SW480 (cell line): ENCODE results near the gene MOGAT3.

Experiments
- DNase-seq: peaks from one replicate; pipeline ENCODE4 v3.0.0-alpha.2; 2016; ENCODE audit warnings: low spot score

MOGAT3 gene

DNA sequence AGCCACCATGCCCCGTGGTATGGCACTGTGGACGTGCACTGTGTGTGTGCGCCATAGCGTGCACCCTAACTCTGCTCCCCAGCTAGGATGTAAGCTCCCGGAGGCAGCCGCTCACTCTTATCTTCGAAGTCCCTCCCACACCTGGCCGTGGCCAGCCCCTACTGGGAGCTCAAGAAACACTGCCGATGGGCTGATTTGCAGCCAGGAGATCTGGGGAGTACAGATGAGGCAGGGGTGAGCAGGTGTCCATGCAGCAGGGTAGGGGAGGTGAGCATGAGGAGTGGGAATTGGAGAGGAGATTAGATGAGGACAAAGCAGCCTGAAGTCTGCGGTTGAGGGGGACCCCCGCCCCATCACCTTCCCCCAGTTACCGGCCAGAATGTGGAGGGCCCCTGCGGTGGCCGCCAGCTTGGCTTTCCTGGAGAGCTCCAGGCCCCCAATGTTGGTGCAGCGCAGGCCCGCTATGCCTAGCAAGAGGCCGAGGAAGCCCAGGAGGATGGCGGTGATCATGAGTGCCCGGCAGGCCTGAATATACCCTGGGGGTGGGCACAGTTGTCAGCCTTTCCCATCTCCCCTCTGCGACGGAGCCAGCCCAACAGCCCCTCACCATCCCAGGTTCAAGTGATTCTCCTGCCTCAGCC lies 33.2 kb upstream of the MOGAT3 start:
- no peak for DNase-seq

DNA sequence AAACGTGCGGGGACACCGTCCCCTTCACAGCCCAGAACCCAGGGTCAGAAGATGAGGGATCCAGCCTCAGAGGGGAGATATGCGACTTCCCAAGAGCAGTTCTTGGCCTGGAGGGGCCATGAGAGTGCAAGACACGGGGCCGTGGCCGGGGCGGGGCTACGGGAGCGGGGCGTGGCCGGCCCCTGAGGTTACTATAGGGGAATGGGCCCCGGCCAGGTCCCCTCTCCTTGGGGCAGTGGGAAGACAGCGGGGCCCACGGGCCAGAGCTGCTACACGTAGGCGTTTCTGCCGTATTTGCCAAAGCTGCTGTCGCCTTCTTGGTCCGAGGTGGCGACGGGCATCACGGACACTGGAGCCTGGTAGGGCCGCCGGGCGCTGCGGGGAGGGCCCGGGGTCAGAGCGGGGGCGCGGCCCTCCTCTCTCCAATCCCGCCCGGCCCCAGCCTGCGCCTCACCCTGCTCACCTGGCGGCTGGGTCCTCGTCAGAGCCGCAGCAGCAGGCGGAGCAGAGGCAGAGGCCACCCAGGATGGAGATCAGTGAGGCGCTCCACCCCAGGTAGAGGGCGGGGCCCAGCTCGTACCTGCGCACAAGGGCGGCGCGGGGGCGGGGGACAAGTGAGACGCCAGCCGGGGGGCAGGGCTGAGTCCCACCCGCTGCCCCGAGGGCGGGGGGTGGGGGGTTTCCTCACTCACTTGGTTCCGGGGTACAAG lies 31.5 kb upstream of the MOGAT3 start:
- DNase-seq, result peak; percentile 85

DNA sequence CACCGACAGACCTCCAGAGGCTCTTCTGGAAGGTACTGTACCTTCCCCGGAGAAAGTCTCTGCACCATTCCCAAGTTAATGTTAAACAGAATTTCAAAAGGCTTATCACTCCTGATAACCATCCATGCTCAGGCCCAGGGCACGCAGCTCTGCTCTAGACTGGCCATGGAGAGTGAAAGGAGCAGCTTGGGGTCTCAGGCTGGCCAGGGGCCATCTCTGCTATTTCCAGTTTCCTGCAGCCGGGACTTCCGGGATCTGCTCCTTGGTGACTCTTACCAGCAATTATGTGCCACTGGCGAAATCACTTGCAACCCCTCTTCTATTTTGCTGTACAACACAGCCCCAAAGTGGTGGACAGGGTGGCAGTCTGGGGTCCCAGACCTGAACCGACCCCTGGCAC lies 30.8 kb upstream of the MOGAT3 start:
- no peak for DNase-seq

DNA sequence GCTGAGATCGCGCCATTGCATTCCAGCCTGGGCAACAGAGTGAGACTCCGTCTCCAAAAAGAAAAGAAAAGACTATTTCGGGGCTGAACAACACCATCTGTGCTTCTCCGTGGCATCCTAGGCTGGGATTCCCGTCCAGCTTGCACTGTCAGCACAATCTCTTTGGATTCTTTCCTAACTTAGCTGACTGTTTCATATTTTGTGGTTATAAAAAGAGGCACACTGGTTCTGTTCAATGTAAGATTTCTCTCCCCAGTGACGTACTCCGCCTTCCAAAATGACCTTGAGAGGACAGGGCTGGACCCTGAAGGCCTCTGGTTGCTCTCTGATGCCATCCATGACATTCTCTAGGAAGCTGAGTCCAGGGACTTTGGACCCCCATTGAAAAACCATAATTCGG lies 25.9 kb upstream of the MOGAT3 start:
- no peak for DNase-seq

DNA sequence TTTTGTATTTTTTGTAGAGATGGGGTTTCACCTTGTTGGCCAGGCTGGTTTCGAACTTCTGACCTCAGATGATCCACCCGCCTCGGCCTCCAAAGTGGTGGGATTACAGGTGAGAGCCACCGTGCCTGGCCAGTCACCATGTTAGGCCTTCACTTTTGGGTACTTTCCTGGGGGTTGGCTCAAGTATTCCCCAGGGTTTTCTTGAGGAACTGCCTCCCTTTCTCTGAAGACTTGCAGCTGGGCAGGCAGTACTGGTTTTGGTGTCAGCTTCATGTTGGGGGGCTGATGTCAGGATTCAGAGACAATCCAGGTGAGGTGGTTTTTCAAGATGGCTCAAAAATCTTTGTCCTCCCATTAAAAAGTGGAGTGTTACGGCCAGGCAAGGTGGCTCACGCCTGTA lies 24.8 kb upstream of the MOGAT3 start:
- DNase-seq, result no peak

GRCh38 chr7:101223528-101223927 lies 22.7 kb upstream of the MOGAT3 start:
- no peak for DNase-seq

DNA sequence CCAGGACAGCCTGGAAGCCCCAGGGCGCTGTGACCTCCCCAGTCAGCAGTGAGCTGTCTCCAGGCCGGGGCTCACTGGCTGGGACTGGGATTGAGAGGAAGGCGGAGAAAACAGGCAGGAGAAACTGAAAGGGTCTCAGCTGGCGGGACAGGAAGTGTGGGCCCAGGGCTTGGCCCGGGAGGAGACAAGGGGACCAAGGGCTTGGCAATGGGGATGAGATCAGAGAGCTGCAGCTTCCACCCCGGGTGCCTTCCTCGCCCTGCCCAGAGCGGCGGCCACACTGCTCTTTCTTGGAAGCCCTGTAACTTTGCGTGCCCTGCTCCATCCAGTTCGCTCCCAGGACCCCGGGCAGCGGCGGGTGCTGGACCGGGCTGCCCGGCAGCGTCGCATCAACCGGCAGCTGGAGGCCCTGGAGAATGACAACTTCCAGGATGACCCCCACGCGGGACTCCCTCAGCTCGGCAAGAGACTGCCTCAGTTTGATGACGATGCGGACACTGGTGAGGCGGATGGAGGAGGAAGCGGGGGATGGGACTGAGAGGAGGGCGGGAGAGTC lies 21.5 kb upstream of the MOGAT3 start:
- no peak for DNase-seq

DNA sequence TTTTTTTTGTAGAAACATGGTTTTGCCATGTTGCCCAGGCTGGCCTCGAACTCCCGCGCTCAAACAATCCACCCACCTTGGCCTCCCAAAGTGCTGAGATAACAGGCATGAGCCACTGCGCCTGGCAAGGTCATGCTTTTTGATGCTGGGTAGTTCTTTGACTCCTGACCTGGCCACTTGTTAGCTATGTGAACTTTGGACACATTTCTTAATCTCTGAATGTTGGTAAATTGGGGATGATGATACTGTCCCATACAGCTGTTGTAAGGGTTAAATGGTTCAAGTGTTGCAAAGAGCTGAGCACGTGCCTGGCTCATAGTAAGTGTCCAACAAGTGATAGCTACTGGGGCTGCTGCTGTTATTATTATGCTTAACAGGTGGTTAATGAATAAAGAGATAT lies 19.5 kb upstream of the MOGAT3 start:
- no peak for DNase-seq

GRCh38 chr7:101218236-101219125 lies 17.6 kb upstream of the MOGAT3 start:
- no peak for DNase-seq

DNA sequence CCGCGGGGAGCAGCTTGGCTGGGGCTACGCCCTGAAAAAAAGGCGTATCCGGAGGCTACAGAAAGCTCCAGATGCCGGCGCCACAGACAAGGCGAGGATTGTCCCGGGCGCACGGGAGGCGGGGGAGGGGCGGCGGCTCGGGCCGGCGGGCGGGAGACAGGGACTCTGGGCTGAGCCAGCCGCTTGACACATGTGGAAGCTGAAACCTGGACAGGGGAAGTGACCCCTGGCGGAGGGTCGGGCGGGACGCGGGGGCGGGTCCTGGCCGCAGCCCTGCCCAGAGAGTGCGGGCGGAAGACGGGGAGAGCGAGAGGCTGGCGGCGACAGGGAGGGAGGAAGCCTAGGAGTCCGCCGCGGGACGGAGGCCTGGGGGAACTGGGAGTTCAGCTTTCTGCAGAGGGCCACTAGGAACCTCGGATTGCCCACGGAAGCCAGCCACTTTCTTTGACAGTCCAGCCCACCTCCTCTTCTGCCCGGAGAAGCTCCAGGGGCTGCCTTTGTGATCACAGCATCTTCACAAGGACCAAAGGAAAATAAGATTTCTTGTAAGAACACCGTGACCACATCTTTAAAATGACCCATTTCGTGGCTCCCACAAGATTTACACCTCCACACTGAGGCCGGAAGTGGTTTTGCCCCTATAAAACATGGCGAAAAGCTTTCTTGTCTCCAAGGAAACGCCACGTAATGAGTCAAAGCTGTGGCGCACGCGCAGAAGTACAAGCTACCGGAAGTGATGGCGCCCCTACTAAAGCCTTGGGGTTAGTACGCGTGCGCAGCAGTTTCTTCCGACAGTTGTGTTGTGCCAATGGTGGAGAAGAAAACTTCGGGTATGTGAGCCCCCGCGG lies 16.8 kb upstream of the MOGAT3 start, which contains the start of the genes PLOD3 and ZNHIT1:
Gene PLOD3, minus strand, starts transcription at position 194 of the 848 bp plus-strand sequence. CDS start 307 bp downstream, outside the sequence.
Gene ZNHIT1, plus strand, starts transcription at position 778 of the 848 bp plus-strand sequence. Its CDS starts 31 bp downstream, at position 809.
- DNase-seq, result peak; percentile 100

DNA sequence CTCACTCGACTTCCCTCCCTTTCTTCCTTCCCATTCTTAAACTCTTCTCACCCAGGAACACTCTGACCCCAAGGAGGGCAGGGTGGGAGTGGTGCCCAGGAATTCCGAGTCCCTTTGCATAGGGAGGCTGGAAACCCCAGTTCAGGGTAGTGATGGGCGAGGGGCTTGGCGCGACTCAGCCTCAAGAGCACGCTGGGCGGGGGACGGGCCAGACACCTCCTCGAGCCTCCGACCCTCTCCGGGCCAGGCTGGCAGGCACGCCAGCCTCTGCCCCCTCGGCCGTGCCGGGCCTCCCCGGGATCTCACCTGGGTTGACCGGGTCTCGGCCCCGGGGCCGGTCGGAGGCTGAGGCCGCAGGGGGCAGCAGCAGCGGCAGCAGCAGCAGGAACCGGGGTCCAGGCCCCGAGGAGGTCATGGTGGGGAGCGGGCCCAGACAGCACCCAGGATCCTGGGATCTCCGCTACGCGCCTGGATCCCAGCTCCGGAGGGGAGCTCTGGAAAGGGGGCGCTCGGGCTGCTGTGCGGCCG lies 16.1 kb upstream of the MOGAT3 start:
- no peak for DNase-seq

DNA sequence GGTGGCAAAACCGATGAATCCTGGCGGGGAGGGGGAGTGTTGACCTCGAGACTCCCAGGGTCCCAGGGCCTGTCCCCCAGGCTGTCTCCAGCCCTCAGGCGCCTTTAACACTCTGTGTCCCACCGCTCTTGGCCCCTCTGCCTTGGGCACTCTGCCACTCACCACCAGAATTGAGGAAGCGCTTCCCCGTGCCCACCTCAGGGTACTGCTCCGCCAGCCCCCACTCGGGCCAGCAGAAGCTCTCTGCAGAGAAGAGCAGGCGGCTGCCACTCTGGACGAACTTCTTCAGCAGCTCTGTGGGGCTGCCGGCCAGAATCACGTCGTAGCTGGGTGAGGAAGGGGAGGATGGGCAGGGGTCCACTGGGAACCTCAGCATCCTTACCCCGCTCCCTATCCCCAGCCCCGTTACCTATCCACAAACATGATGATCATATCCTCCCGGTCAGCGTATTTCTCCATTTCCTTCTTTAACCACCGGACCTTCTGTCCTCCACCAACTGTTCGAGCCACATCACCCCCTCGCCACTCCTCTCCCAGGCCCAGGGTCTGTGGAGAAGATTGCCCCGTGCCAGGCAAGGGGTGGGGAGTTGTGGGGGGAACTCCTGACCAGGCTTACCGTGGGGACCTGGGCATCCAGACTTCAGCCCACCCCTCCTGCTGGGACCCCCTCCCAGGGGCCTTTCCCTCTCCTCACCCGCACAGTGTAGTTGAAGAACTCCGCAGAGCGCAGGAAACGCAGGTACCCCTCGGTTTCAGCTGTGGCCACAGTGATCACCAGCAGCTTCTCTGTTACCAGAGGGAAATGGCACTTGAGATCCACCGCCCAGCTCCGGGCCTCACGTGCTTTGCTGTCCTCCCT lies 15.4 kb upstream of the MOGAT3 start:
- DNase-seq, result peak; percentile 56

- DNase-seq, result no peak
Measured at GRCh38 chr7:101212014-101212413, 11.2 kb upstream of the MOGAT3 start.

- DNase-seq, result no peak
Measured at GRCh38 chr7:101211501-101211900, 10.7 kb upstream of the MOGAT3 start.

DNA sequence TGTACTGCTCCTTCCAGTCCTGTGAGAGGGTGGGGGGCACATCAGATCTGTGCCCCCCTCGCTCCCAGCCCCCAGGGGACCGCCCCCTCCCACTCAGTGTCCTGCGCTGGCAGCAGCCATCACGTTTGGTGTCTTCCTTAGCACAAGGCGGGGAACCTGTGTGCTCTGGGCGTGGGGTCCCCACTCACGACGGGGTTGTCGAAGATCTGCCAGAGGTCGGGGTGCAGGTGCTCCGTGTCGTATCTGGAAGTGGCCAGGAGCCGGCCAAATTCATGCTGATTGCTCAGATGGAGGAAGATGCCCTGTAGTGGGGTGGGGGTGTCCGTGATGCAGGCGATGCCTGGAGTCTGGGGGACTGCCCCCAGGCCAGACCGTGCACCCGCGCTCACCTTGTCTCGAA lies 9.3 kb upstream of the MOGAT3 start:
- DNase-seq, result no peak

DNA sequence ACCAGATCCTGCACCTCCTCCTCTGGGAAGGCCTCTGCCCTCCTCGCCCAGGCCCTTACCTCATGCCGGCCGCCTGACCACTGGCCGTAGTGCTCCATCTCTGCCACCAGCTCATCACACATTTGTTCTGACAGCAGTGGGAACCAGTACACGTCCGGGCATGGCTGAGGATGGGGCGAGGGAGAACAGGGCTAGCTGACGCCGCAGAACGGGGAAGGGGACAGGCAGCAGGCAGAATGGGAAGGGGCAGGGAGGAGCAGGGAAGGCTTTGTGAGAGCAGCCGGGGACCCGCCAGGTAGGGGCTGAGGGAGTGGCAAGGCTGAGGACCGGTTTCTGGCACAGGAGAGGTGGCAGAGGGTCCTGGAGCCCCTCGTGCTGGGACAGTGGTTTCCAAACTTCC lies 8.0 kb upstream of the MOGAT3 start:
- DNase-seq, result no peak

DNA sequence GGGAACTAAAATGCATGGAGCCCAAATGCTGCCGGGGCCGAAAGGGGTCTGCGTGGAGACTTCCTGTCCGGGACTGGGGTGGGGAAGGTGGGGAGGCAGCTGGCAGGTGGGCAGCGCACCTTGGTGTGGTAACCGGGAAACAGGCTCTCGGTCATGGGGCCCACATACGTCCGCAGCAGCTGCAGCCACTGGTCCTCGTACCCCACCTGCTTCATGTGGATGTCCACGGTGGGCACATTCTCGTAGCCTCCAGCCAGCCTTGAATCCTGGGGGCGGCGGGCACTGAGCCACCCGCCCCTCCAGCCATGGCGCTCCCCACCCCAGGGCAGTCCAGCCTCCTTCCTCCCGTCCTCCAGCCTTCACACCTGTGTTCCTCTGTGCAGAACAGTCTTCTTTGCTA lies 6.6 kb upstream of the MOGAT3 start:
- DNase-seq, result no peak

DNA sequence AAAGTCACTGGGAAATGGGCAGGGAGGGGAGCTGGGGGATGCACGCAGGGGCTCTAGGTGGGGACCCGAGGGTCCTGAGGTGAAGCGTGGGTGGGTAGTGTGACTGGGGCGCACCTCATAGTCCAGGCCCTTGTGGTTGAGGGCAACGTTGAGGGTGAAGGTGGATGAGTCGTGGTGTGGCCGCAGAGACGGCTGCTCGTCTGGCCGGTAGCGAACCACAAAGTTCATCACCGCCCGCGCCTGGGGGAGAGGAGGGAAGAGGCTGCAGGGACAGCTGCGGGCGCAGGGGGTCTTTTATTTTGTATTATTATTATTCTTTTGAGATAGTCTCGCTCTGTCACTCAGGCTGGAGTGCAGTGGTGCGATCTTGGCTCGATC lies 5.8 kb upstream of the MOGAT3 start:
- no peak for DNase-seq

DNA sequence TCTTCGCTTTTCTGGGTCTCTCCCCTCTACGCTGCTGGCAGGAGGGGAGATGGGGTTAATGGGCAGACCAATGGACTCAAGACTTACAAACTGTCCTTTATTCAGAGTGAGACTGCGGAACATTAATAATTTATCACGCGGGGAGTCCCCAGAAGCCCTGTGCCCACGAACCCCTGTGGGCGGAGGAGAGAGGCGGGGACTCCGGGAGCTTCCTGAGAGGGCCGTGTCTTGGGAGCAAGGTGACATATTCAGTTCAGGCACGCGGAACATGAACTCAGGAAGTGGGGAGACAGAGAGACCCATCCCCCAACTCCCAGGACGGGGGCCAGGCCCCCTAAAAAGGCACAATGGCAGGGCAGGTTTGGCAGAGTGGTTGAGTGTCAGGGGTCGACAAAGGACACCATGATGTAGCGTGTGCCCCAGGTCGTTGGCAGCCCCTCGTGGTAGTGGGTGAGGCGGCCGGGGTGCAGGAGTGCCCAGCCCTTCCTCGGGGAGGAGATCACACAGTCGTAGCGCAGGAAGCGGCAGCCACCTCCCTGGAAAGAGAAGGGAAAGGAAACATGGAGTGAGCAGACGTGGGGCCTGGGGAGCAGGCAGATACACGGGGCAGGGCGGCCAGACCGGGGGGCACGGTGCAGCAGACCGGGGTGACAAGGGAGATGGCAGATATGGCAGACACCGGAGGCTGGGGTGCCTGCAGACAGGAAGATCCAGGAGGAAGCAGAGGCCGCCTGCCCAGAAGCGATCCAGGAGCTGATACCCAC lies 5.2 kb upstream of the MOGAT3 start:
- no peak for DNase-seq
